Neural crest cell (in vitro differentiated cells): ENCODE results near the gene DYNC2H1. TPM values are rescaled to one million over a fixed set of nuclear protein-coding genes. Genes with fewer than 3 reads are reported as not detected.
"Not testable (repeated sequence)": the region's sequence is repeated elsewhere in the genome, so short reads cannot be mapped to it uniquely, and the experiment has no call there.

ENCODE experiments used
- DNase-seq: peaks from one replicate; pipeline ENCODE4 v3.0.0; 2021; ENCODE audit warnings: low read depth, mixed read lengths, low spot score
- H3K27ac Mint-ChIP-seq: one replicate; pipeline ENCODE4 v1.8.0; 2021; ENCODE audit warnings: mild to moderate bottlenecking, mixed read lengths; ENCODE audit not compliant: unreplicated experiment
- H3K27me3 Mint-ChIP-seq: 2 replicates; pipeline ENCODE4 v1.8.0; 2021; ENCODE audit warnings: low read depth, mild to moderate bottlenecking, mixed read lengths
- H3K36me3 Mint-ChIP-seq: 2 replicates; pipeline ENCODE4 v1.8.0; 2021; ENCODE audit warnings: low read depth, mild to moderate bottlenecking, mixed read lengths
- H3K4me1 Mint-ChIP-seq: 2 replicates; pipeline ENCODE4 v1.8.0; 2021; ENCODE audit warnings: mixed read lengths
- H3K4me3 Mint-ChIP-seq: one replicate; pipeline ENCODE4 v1.8.0; 2021; ENCODE audit warnings: mild to moderate bottlenecking, mixed read lengths
- H3K9me3 Mint-ChIP-seq: 2 replicates; pipeline ENCODE4 v1.8.0; 2021; ENCODE audit warnings: mixed read lengths
- total RNA-seq: library from RNA; stranded (reverse); gene quantifications from 2 replicates; pipeline ENCODE4 v1.2.1, GENCODE V29; 2021
- TF ChIP-seq, protein P1 (sequence below): fragments of 200-600 bp; sonication (generic); conservative IDR thresholded peaks from 2 replicates; pipeline ENCODE4 v1.5.0; 2021; ENCODE audit warnings: antibody characterized with exemption, mild to moderate bottlenecking

Gene DYNC2H1
- total RNA-seq, 1 donor from 2014 or later, result 20.4 TPM

DNA sequence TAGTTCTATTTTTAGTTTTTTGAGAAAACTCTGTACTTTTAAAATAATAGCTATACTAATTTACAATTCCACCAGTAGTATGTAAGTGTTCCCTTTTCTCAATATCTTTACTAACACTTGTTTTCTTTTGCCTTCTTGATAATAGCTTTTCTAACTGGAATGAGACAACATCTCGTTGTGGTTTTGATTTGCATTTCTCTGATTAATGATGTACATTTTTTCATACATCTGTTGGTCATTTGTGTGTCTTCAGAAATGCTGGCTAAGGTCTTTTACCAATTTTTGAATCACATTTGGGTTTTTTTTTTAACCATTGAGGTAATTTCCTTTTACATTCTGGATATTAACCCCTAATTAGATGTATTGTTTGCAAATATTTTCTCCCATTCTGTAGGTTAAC lies 258.9 kb downstream of the DYNC2H1 start:
- DNase-seq, result no peak
- Mint-ChIP-seq H3K27me3 (no peaks in the 10 kb centered on the region), H3K4me1 (no peaks in the 10 kb centered on the region), H3K4me3 (no peak overlapping the region), H3K27ac (no peak overlapping the region), H3K9me3 (peaks cover 9% of the 10 kb centered on the region), H3K36me3 (peaks cover 12% of the 10 kb centered on the region)
- TF ChIP-seq, protein P1, sequence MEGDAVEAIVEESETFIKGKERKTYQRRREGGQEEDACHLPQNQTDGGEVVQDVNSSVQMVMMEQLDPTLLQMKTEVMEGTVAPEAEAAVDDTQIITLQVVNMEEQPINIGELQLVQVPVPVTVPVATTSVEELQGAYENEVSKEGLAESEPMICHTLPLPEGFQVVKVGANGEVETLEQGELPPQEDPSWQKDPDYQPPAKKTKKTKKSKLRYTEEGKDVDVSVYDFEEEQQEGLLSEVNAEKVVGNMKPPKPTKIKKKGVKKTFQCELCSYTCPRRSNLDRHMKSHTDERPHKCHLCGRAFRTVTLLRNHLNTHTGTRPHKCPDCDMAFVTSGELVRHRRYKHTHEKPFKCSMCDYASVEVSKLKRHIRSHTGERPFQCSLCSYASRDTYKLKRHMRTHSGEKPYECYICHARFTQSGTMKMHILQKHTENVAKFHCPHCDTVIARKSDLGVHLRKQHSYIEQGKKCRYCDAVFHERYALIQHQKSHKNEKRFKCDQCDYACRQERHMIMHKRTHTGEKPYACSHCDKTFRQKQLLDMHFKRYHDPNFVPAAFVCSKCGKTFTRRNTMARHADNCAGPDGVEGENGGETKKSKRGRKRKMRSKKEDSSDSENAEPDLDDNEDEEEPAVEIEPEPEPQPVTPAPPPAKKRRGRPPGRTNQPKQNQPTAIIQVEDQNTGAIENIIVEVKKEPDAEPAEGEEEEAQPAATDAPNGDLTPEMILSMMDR, result no peak

DNA sequence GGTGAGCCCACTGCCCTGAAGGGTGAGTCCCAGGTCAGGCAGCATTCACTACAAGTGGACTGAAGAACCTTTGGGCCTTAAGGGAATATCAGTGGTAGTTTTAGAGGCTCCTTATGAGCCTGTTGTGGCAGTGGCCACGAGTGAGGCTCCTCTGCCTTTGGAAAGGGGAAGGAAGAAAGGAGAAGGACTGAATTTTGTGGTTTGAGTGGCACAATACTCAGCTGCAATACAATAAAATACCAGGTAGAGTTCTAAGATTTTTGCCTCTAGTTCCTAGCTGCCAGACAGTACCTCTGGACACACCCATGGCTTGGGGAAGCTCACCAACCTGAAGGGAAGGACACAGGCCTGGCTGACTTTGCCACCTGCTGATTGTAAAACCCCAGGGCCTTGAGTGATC lies 260.9 kb downstream of the DYNC2H1 start:
- Mint-ChIP-seq H3K27ac (no peak overlapping the region), H3K9me3 (peaks cover 17% of the 10 kb centered on the region), H3K36me3 (peaks cover 23% of the 10 kb centered on the region), H3K27me3 (no peaks in the 10 kb centered on the region), H3K4me3 (no peak overlapping the region), H3K4me1 (no peaks in the 10 kb centered on the region)
- TF ChIP-seq, protein P1, result no peak
- DNase-seq, result no peak

DNA sequence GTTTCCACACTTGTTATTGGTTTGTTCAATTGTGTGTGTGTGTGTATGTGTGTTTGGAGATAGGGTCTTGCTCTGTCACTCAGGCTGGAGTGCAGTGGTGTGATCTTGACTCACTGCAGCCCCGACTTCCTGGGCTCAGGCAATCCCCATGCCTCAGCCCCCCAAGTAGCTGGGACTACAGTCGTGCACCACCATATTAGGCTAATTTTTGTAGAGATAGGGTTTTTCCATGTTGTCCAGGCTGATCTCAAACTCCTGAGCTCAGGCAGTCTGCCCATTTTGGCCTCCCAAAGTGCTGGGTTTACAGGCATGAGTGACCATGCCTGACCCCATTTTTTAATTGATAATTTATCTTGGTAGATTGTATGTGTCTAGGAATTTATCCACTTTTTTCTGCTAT lies 263.7 kb downstream of the DYNC2H1 start:
- Mint-ChIP-seq H3K27me3 (no peaks in the 10 kb centered on the region), H3K4me3 (no peak overlapping the region), H3K27ac (no peak overlapping the region), H3K4me1 (no peaks in the 10 kb centered on the region), H3K9me3 (peaks cover 21% of the 10 kb centered on the region), H3K36me3 (peaks cover 33% of the 10 kb centered on the region)
- no peak for DNase-seq
- TF ChIP-seq, protein P1, result no peak

DNA sequence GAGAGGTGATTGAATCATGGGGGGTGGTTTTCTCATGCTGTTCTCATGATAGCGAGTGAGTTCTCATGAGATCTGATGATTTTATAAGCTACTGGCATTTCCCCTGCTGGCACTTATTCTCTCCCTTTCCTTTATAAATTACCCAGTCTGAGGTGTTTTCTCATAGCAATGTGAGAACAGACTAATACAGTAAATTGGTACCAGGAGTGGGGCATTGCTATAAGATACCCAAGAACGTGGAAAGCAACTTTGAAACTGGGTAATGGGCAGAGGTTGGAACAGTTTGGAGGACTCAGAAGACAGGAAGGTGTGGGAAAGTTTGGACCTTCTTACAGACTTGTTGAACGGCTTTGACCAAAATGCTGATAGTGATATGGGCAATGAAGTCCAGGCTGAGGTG lies 265.0 kb downstream of the DYNC2H1 start:
- peaks cover 21% of the 10 kb centered on the region for H3K9me3 Mint-ChIP-seq
- not testable (repeated sequence) for H3K4me3 Mint-ChIP-seq, H3K27me3 Mint-ChIP-seq, H3K27ac Mint-ChIP-seq, H3K4me1 Mint-ChIP-seq, DNase-seq
- peaks cover 33% of the 10 kb centered on the region for H3K36me3 Mint-ChIP-seq

DNA sequence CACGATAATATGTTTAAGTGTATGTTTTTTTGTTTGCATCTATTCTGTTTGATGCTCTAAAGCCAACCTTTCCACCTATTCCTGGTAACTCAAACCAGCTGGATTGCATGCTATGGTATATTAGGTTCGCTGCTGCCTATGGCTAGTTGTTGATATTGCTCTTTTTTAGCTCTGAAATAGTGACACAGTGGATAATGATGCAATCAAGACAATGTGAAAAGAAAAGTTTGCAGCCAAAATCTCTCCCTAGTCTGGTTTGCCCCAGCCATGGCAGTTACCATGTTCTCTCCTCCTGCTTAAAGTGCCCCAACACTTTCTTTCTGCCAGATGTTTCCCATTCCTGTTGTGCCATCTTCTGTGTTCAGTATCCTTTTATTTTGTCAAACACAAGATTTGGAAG lies 269.7 kb downstream of the DYNC2H1 start:
- DNase-seq, result no peak
- Mint-ChIP-seq H3K4me3 (no peak overlapping the region), H3K36me3 (peaks cover 15% of the 10 kb centered on the region), H3K27me3 (no peaks in the 10 kb centered on the region), H3K27ac (peak overlapping the region; percentile 9), H3K9me3 (peaks cover 8% of the 10 kb centered on the region), H3K4me1 (no peaks in the 10 kb centered on the region)
- TF ChIP-seq, protein P1, result no peak

DNA sequence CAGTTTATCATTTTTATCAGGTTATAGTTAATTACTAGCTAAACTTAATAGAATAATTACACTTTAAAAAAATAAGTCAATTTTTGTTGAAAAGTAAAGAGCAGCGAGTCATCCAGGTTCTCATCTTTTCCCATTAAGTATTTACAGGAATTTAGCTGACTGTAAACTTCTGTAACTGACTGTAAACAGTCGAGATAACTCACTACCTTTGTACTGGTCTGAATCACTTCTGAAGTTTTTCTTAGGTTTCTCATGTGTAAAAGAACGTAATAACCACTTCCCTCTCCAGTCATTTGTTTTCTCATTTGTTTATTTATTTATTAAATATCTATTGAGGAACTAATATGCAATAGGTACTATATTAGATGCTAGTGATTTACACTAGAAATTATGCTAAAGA lies 270.8 kb downstream of the DYNC2H1 start:
- H3K4me3 Mint-ChIP-seq, result no peak overlapping the region
- no peak for DNase-seq
- TF ChIP-seq, protein P1, result no peak
- peaks cover 4% of the 10 kb centered on the region for H3K9me3 Mint-ChIP-seq
- no peaks in the 10 kb centered on the region for H3K4me1 Mint-ChIP-seq
- H3K36me3 Mint-ChIP-seq, result peaks cover 9% of the 10 kb centered on the region
- H3K27ac Mint-ChIP-seq, result no peak overlapping the region
- H3K27me3 Mint-ChIP-seq, result no peaks in the 10 kb centered on the region
